Upper lobe of right lung (tissue), 1 donor: Measurements from ENCODE around the gene NF1. TPM values are rescaled to one million over a fixed set of nuclear protein-coding genes. Genes with fewer than 3 reads are reported as not detected.
"Not testable (repeated sequence)": the region's sequence is repeated elsewhere in the genome, so short reads cannot be mapped to it uniquely, and the experiment has no call there.

ENCODE experiments used
- ATAC-seq: fragments of 200-7000 bp; cut with Tn5 transposase; one replicate; pipeline ENCODE4 v1.9.1; 2020; ENCODE audit warnings: mild to moderate bottlenecking, moderate library complexity
- DNase-seq: peaks from one replicate; pipeline ENCODE4 v3.0.0-alpha.2; 2020
- H3K27ac ChIP-seq: fragments of 200-600 bp; one replicate; pipeline ENCODE4 v1.8.0; 2022
- H3K27me3 ChIP-seq: fragments of 200-600 bp; one replicate; pipeline ENCODE4 v1.8.0; 2022; ENCODE audit warnings: mild to moderate bottlenecking
- H3K36me3 ChIP-seq: fragments of 200-600 bp; one replicate; pipeline ENCODE4 v1.8.0; 2022
- H3K4me1 ChIP-seq: fragments of 200-600 bp; one replicate; pipeline ENCODE4 v1.8.0; 2022
- H3K4me3 ChIP-seq: fragments of 200-600 bp; one replicate; pipeline ENCODE4 v1.8.0; 2022; ENCODE audit warnings: mild to moderate bottlenecking
- H3K9me3 ChIP-seq: fragments of 200-600 bp; one replicate; pipeline ENCODE4 v1.8.0; 2022
- CTCF ChIP-seq: fragments of 200-600 bp; IDR thresholded peaks from one replicate; pipeline ENCODE4 v1.8.0; 2022; ENCODE audit warnings: antibody characterized with exemption
- intact Hi-C: fragments of 100-400 bp; cut with DNase I; formaldehyde crosslinking; loops from one replicate; pipeline ENCODE4 v1.11.0; 2022
- total RNA-seq: library from RNA; stranded (reverse); fragmentation: NEBNext Ultra II Directional; extraction: Animal tissue kit (Norgen Biotek cat#: 25700); gene quantifications from one replicate; pipeline ENCODE4 v1.2.1, GENCODE V29; 2021
- donor health status: DM: no; HTN: yes; CAD: no; lungs with severe emphysema.

The NF1 gene
- total RNA-seq, 1 donor from 2014 or later = 61.6 TPM

- no peaks in the 10 kb centered on the region for H3K9me3 ChIP-seq
- DNase-seq (no peak), ATAC-seq (no peak)
- H3K4me1 ChIP-seq = no peaks in the 10 kb centered on the region
- H3K4me3 ChIP-seq = no peak overlapping the region
- intact Hi-C loops = no loop called here
- no peaks in the 10 kb centered on the region for H3K36me3 ChIP-seq
- TF ChIP-seq CTCF = no peak
- no peaks in the 10 kb centered on the region for H3K27me3 ChIP-seq
- no peak overlapping the region for H3K27ac ChIP-seq
Measured at GRCh38 chr17:31105991-31106390, 11.2 kb downstream of the NF1 start.

GRCh38 chr17:31111183-31111582 is 16.4 kb downstream of the NF1 start:
- no peak overlapping the region for H3K27ac ChIP-seq
- intact Hi-C loops = no loop called here
- DNase-seq = no peak
- no peaks in the 10 kb centered on the region for H3K27me3 ChIP-seq
- peaks cover 3% of the 10 kb centered on the region for H3K4me1 ChIP-seq
- H3K36me3 ChIP-seq = no peaks in the 10 kb centered on the region
- no peaks in the 10 kb centered on the region for H3K9me3 ChIP-seq
- no peak overlapping the region for H3K4me3 ChIP-seq
- no peak for ATAC-seq
- no peak for TF ChIP-seq CTCF

GRCh38 chr17:31112001-31112661 is 17.4 kb downstream of the NF1 start:
- no peak for TF ChIP-seq CTCF

GRCh38 chr17:31113368-31113767 is 18.6 kb downstream of the NF1 start:
- H3K4me1 ChIP-seq, H3K36me3 ChIP-seq, H3K4me3 ChIP-seq, H3K27ac ChIP-seq, intact Hi-C loops, H3K27me3 ChIP-seq, DNase-seq, H3K9me3 ChIP-seq: not testable (repeated sequence)
- ATAC-seq = peak; percentile 68

More at GRCh38 chr17:31112001-31112661, 17.4 kb downstream of the NF1 start:
- Histone ChIP-seq H3K4me1 (peaks cover 3% of the 10 kb centered on the region), H3K36me3 (no peaks in the 10 kb centered on the region), H3K27ac (no peak overlapping the region), H3K4me3 (no peak overlapping the region), H3K9me3 (no peaks in the 10 kb centered on the region), H3K27me3 (no peaks in the 10 kb centered on the region)
- no peak for DNase-seq
- ATAC-seq = no peak
- intact Hi-C loops = no loop called here

- H3K4me1 ChIP-seq = peaks cover 3% of the 10 kb centered on the region
Measured at GRCh38 chr17:31113939-31114338, 19.2 kb downstream of the NF1 start.

More at GRCh38 chr17:31113939-31114338, 19.2 kb downstream of the NF1 start:
- Histone ChIP-seq H3K4me3 (no peak overlapping the region), H3K27ac (no peak overlapping the region), H3K27me3 (no peaks in the 10 kb centered on the region), H3K36me3 (no peaks in the 10 kb centered on the region), H3K9me3 (no peaks in the 10 kb centered on the region)
- DNase-seq (no peak), ATAC-seq (no peak)
- intact Hi-C loops = no loop called here
- TF ChIP-seq CTCF = no peak
